GM20000 (cell line): ENCODE data around the gene TMLHE.
"Not testable (repeated sequence)": the region's sequence is repeated elsewhere in the genome, so short reads cannot be mapped to it uniquely, and the experiment has no call there.

Experiments used
- DNase-seq: peaks from one replicate; pipeline ENCODE4 v3.0.0; 2012; ENCODE audit warnings: low spot score
- TF ChIP-seq, protein P1 (sequence below): IDR thresholded peaks from 2 replicates; pipeline ENCODE4 v1.5.1; 2012; ENCODE audit warnings: mild to moderate bottlenecking, control low read depth; ENCODE audit errors: extremely low read depth, missing control alignments

The TMLHE gene

GRCh38 chrX:155544881-155545280 lies 67.9 kb downstream of the TMLHE start:
- DNase-seq, result no peak
- TF ChIP-seq, protein P1, sequence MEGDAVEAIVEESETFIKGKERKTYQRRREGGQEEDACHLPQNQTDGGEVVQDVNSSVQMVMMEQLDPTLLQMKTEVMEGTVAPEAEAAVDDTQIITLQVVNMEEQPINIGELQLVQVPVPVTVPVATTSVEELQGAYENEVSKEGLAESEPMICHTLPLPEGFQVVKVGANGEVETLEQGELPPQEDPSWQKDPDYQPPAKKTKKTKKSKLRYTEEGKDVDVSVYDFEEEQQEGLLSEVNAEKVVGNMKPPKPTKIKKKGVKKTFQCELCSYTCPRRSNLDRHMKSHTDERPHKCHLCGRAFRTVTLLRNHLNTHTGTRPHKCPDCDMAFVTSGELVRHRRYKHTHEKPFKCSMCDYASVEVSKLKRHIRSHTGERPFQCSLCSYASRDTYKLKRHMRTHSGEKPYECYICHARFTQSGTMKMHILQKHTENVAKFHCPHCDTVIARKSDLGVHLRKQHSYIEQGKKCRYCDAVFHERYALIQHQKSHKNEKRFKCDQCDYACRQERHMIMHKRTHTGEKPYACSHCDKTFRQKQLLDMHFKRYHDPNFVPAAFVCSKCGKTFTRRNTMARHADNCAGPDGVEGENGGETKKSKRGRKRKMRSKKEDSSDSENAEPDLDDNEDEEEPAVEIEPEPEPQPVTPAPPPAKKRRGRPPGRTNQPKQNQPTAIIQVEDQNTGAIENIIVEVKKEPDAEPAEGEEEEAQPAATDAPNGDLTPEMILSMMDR, result no peak

DNA sequence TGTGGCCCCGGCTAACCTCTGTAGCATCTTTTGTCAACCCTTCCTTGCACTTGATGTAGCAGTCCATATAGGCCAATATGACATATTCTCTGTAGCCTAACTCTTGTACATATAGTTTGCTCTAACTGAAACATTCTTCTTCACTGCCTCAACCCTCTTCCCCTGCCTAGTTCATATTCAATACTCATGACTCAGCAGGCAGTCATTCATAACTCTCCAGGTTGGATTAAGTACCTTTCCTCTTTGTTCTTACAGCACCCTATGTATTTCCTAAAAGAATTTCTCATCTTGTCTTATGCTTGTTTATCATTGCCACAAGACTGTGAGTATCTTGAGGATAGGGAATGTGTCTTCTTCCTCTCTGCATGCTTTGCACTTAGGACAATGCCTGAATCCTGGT lies 76.9 kb downstream of the TMLHE start:
- no peak for DNase-seq
- TF ChIP-seq, protein P1, result no peak

DNA sequence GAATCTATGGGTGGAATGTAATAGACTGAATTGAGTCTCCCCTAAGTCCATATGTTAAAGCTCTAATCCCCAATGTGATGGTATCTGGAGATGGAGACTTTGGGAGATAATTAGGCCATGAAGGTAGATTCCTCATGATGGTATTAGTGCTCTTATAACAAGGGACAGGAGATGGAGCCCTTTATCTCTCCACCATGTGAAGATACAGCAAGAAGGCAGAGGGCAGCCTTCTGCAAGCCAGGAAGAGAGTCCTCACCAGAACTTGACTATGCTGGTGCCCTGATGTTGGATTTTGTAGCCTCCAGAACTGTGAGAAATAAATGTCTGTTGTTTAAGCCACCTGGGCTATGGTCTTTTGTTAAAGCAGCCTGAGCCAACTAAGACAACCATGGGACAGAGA lies 78.0 kb downstream of the TMLHE start:
- no peak for DNase-seq

GRCh38 chrX:155527023-155527422 lies 85.7 kb downstream of the TMLHE start:
- not testable (repeated sequence) for DNase-seq

More for the DNA sequence above, 78.0 kb downstream of the TMLHE start:
- TF ChIP-seq, protein P1, result no peak

DNA sequence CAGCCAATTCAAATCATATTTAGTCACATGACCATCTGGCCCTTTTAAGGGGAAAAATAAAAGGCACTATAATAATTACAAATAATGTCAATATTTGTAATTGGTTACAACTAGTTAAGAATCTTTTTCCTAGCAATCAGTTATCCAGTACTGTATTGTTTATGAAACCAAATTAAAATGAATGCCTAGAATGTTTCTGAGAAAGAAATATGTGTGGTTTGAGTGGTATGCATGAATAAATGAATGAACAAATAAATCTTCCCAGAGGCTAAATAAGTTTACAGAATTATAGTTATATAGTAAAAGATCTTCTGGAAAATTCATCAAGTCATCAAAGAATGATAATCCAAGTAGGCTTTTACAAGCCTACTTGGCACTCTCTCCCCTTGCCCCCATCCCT lies 98.5 kb downstream of the TMLHE start:
- TF ChIP-seq, protein P1, result no peak
- no peak for DNase-seq

- DNase-seq, result no peak
- TF ChIP-seq, protein P1, result no peak
Measured at GRCh38 chrX:155505296-155505695, 107.5 kb downstream of the TMLHE start.

DNA sequence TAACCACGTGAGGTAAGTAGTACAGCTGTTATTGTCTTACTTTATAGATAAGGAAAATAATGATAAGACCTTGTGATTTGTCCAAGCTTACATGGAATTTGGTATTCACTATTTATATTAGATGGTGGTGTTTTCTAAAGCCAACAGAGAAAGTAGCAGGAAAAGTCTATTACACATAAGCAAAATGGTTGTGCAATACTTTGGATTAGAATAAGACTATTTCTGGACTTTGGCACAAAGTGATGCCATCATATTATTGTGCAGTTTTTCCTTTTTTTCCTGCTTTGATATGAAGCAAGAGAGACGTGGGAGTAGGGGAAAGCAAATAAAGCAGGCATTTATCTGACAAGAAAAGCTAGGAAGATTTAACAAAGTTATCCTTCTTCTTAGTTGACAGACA lies 117.6 kb downstream of the TMLHE start:
- DNase-seq, result not testable (repeated sequence)

DNA sequence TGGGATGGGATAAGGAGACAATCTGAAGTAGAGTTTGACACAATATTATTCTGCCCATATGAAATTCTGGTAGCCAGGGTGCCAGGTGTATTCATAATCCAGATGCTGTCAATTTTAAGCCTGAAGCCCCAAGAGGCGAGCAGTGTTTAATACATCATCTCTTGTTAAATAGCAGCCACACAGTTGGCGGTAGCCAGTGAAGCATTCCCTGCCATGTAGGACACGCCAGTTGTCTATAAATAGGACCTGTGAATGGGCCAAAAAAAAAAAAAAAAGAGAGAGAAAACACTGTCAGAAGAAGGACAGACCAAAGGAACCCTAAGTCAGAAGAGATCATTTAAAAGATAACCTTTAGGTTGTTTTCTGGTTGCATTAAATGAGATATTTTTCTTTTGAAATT lies 121.3 kb downstream of the TMLHE start:
- DNase-seq, result not testable (repeated sequence)

DNA sequence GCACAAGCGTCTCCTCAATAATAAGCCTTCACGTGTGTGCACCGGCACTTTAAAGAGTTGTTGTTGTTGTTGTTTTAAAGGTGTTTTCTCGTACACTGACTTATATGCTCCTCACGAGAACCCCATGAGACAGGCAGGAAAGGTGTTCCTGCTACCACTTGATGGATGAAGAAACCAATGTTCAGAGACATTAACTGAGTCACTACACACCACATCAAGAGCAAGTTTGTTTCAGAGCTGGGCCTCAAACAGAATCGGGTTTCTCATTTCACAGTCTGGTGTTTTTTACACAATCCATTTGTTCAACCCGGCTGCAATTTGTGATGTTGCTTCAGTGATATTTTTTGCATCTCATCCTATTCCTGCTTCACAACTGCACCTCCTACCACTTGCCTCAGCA lies 135.6 kb downstream of the TMLHE start:
- not testable (repeated sequence) for DNase-seq

GRCh38 chrX:155466269-155466938 lies 146.3 kb downstream of the TMLHE start:
- DNase-seq, result not testable (repeated sequence)

- DNase-seq, result not testable (repeated sequence)
Measured at GRCh38 chrX:155460501-155460900, 152.3 kb downstream of the TMLHE start.

DNA sequence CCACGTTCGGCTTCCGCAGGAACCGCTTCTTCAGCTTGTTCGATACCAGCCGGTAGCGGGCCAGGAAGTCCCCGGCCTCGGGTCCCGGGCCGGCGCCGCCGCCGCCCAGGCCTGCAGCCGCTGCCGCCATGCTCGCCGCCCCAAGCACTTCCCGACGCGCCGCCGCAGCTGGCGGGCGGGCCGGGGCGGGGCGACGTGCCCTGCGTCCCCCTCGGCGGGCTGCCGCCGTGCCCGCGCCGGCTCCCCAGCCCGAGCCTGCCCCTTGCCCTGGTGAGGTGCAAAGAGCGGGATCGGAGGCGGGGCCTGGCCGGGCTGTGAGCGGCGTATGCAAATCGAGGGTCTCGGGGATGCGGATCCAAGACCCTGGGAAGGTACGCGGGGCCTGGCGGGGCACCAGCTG lies 154.3 kb downstream of the TMLHE start, which contains the start of gene F8A3:
Gene F8A3 (minus strand): TSS at position 150 of the 400 bp plus-strand sequence. CDS start 20 bp downstream, at position 130.
- DNase-seq, result not testable (repeated sequence)

- DNase-seq, result not testable (repeated sequence)
Measured at GRCh38 chrX:155457761-155458447, 154.8 kb downstream of the TMLHE start.
